H1 (cell line): Measurements from ENCODE around the gene UBQLN3.

Source experiments
- HDAC6 ChIP-seq: IDR thresholded peaks from one replicate; pipeline ENCODE4 v1.7.1; 2012; ENCODE audit warnings: low read depth, mild to moderate bottlenecking, inconsistent platforms, low read length, moderate library complexity
- POLR2A ChIP-seq, 2 experiments: IDR thresholded peaks; 1 replicate in 1 of 2; 2 replicates in 1 of 2; pipeline ENCODE4 v1.6.1; 2011; ENCODE audit warnings: low read depth in 2 of 2, low read length in 2 of 2, mild to moderate bottlenecking in 2 of 2; ENCODE audit errors: control extremely low read depth in 1 of 2
- TF ChIP-seq, protein P1 (sequence below): IDR thresholded peaks from 2 replicates; pipeline ENCODE4 v1.6.1; 2012; ENCODE audit warnings: low read length, inconsistent platforms
- TF ChIP-seq, protein P2 (sequence below), 3 experiments: IDR thresholded peaks; 1 replicate in 2 of 3; 2 replicates in 1 of 3; pipeline versions ENCODE4 v1.5.1 to v1.6.1; 2011; ENCODE audit warnings: low read length in 3 of 3, mild to moderate bottlenecking in 3 of 3, inconsistent platforms in 2 of 3, low read depth in 1 of 3, moderate library complexity in 1 of 3; ENCODE audit not compliant: insufficient read depth in 1 of 3; ENCODE audit errors: control extremely low read depth in 1 of 3

DNA sequence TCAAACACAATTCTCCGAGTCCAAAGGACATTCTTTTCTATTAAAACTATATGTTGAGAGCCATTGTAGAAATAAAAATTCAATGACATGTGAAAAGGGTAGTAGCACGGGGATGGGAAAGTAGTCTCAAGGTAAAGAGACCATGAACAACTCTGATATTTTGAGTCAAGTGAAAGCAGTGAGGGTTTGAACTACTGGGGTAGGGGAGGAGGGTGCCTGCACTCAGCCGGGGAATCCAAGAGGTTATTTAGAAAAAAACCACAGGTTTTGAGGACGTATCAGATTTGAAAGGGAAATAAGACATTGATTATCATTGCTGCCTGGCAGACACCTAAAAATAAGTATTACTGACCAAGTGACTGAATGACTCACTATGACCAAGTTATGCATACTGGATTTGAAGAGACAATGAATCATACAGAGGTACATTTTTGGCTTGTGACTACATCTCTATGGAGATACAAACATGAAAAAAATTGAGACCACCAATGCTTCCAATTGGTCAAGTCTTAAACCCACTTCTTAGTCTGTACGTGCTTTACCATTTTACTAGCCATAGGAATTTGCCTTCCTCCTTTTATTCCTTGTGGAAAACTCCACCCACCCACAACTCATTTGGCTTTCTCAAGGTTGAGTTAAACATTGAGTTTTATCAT is 40.8 kb upstream of the UBQLN3 start:
- TF ChIP-seq, protein P1, sequence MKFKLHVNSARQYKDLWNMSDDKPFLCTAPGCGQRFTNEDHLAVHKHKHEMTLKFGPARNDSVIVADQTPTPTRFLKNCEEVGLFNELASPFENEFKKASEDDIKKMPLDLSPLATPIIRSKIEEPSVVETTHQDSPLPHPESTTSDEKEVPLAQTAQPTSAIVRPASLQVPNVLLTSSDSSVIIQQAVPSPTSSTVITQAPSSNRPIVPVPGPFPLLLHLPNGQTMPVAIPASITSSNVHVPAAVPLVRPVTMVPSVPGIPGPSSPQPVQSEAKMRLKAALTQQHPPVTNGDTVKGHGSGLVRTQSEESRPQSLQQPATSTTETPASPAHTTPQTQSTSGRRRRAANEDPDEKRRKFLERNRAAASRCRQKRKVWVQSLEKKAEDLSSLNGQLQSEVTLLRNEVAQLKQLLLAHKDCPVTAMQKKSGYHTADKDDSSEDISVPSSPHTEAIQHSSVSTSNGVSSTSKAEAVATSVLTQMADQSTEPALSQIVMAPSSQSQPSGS, result no peak
- TF ChIP-seq, protein P2, sequence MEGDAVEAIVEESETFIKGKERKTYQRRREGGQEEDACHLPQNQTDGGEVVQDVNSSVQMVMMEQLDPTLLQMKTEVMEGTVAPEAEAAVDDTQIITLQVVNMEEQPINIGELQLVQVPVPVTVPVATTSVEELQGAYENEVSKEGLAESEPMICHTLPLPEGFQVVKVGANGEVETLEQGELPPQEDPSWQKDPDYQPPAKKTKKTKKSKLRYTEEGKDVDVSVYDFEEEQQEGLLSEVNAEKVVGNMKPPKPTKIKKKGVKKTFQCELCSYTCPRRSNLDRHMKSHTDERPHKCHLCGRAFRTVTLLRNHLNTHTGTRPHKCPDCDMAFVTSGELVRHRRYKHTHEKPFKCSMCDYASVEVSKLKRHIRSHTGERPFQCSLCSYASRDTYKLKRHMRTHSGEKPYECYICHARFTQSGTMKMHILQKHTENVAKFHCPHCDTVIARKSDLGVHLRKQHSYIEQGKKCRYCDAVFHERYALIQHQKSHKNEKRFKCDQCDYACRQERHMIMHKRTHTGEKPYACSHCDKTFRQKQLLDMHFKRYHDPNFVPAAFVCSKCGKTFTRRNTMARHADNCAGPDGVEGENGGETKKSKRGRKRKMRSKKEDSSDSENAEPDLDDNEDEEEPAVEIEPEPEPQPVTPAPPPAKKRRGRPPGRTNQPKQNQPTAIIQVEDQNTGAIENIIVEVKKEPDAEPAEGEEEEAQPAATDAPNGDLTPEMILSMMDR (IDR thresholded peaks at IDR 0.05; ENCODE audit: control extremely low read depth in 1 of 3, insufficient read depth in 1 of 3, low read depth in 1 of 3, low read length in 3 of 3), result no peak
- TF ChIP-seq POLR2A (IDR thresholded peaks at IDR 0.05; ENCODE audit: control extremely low read depth in 1 of 2, low read depth in 2 of 2, low read length in 2 of 2), result no peak
- TF ChIP-seq HDAC6, result no peak
